ENCODE results near the gene ATP6V1G1.

DNA sequence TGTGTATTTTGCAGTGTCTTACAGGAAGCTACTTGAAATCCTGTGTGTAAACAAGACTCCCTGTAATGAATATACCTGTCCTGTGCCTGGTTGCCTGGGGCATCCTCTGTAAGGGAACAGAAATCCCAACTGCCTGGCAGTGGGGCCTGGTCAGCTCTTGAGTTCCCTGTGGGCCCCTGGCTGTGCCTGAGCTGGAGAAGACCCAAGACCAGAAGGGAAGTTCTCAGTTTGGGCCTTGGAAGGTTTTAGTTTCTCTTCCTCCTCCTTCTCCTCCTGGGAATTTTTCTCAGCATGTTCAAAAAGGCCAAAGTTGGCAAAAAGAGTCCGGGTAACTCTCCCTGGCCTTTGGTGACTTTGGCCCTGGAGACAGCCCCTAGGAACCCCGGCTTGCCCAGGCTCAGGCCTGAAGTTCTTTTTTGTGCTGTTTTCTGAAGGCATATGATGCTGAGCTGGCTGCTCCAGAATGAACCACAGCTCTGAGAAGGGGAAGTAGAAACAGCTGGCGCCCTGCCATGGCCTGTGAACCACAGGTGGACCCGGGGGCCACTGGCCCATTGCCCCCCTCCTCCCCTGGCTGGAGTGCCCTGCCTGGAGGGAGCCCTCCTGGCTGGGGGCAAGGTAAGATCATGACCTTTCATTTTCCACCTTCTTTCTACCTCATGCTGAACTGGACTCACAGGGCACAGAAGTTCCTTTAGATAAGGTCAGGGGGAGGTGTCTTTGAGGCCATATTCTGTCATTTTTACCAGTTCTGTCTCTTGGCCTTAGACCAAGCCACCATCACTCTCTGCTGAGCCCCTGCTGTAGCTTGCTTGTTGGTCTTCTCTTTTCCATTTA is 29.3 kb downstream of the ATP6V1G1 start:
- TF ChIP-seq CTCF (IDR thresholded peaks at IDR 0.05) (no peak), POLR2A (IDR thresholded peaks at IDR 0.05) (no peak)

Measured in uterus (tissue), 2 donors.